G401.6 (cell line): ENCODE data around the gene BRCC3.

ENCODE experiments used
- FAIRE-seq: peaks from 2 replicates; lab custom pipeline; 2012; peaks lifted over from hg19 to GRCh38; lab: Jason Lieb, UNC

BRCC3 gene

DNA sequence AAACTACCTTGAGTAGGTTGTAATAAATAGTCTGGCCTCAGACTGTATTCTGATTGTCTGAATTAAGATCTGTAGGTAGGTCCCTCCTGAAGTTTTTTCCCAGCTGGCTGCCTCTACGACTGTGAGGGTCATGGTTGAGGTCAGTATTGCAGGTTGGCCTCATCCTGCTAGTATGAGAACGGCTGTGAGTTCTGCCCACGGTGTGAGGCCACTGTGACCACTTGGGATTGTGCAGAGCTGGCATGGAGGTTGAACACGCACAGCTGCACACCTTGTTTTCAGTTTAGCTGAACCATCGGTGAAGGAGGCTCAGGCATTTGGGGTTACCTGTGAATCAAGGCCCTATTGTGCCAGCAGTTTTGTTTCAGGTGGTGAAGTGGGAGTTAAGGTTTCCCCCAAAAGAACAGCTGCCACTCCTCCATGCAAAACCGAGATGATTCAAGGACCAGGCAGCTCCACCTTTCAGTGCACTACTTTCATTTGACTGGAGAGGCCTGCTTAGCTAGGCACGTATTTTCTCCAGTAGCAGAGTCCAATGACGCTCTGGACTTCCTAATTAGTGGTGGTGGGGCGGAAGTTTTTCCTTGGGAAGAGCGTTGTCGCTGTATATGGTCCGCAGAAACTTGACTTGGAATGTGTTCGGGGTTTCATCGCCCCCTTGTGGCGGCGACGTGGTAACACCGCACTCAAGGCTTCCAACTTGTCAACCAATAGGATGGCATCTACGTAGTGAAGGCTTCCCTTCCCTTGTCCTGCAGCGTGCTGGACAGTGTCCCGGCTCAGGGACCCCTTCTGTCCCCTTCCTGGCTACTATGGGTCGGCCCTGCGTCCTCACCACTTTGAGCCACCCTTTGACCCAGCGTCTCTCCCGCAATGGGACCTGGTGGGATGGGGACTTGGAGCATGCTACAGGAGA lies 14.2 kb upstream of the BRCC3 start:
- peak; percentile 23 for FAIRE-seq

- no peak for FAIRE-seq
Observed at GRCh38 chrX:155061760-155062159, 9.5 kb upstream of the BRCC3 start.

DNA sequence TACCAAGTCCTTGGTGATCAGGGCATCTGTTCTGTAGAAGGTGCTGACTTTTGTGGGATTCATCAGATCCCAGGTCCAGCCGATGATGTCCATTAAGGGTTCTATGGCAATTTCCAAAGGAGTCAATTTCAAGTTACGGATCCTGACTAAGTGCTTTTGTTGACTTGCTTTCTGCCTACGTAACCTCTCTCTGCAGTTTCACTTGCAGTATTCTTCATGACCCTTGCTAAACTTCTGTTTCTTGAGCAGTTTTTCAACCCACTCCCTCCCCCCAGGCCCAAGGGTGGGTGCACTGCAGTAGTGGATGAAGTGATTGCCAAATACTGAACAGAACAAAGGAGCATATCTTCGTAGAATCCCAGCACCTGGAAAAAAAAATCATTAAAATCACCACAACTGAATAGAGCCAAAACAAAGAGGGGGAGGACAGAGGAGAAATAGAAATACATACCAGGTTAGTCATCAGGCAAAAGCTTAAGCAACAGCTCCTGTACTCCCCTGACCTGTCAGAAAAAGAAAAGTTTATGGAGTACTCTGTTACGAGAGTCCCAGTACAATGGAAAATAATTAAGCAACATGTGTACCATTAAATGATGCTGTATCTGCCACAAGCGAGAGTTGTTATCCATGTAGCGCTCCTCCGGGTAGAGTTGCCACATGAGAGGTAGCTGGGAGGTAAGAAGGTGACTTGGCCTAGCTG lies 6.1 kb upstream of the BRCC3 start:
- no peak for FAIRE-seq

- no peak for FAIRE-seq
Observed at GRCh38 chrX:155068165-155068564, 3.1 kb upstream of the BRCC3 start.

DNA sequence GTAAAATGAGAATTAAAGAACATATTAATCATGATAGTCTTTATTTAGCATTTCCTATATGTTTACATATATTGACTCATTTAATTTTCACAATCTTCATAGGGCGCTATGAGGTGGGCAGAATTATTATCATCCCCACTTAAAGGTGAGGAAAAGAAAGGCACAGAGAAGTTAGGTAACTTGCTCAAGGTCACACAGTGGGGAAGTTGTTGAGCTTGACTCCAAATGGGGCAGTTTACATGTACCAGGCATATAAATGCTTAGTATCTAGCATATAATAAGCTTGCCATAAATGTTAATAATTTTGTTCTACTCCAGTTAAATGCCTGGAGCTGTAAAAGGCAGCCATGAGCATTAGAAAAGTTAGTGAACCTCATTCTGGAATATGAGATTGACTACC lies 1.9 kb upstream of the BRCC3 start:
- no peak for FAIRE-seq

- FAIRE-seq = no peak
Observed at GRCh38 chrX:155070038-155070437, 1.3 kb upstream of the BRCC3 start.

DNA sequence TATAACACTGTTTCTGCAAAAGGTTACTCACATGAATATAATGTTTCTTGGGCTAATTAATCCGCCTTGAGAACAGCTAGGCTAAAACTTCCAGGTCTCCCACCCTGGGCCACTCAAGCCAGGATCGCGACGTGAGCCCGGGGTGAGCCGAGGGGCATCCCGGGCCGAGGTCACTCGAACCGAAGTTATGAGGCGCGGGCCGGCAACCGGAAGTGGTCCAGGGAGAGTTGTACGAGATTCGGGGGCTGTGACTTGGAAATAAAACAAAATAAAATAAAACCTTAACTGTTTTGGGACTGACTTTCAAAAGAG lies 689 bp upstream of the BRCC3 start:
- FAIRE-seq = no peak

DNA sequence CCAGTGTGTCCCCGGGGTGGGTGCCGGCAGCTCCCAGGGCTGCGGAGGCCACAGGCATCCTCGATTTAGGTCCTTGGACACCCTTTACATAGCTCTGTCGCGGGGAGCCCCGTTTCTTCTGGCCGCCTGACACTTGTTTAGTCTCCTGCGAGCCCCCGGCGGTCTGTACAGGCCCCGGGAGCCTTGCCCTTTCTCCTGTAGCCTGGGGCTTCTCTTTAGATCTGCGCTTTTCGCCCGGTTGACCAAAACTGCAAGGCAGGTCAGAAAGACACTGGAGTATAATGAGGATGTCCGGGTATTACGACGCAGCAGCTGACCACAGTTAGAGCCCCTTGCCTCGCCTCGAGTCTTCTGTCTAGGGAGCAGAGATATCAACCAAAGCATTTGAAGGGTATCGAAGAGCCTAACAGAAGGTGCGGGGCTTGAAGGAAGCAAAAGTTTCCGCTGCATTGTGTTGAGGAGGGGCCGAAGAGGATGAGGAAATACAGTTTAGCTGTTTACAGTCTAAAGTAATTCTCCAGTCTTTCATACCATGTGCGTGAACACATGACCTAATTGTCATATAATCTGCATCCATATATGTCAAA lies 479 bp downstream of the BRCC3 start:
- FAIRE-seq = no peak

GRCh38 chrX:155086202-155086840 lies 15.0 kb downstream of the BRCC3 start:
- FAIRE-seq = no peak

GRCh38 chrX:155086961-155087735 lies 15.8 kb downstream of the BRCC3 start:
- no peak for FAIRE-seq

DNA sequence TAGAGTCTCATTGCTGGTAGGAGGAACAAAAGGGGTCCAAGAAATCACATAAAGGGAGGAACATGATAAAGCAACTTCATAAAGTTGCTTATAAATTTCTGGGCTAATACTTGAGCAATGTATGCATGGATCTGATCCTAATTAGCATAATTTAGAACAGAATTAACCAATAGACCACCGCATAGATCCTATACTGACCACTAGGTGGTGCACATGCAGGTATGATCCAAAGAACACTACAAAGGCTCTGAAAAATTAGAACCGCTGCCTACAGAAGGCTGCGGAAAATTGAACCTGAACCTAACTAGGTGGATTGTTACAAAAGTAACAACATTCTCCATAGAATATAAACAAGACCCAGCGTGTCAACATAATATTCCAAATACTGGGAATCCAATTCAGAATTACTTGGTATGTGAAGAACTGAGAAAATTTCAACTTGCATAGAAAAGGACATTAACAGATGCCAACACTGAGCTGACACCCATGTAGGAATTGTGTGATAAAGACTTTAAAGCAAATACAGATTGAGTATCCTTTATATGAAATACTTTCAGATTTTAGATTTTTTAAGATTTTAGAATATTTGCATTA lies 23.3 kb downstream of the BRCC3 start:
- FAIRE-seq = no peak

- FAIRE-seq = peak; percentile 37
Observed at GRCh38 chrX:155105919-155106318, 34.6 kb downstream of the BRCC3 start.

DNA sequence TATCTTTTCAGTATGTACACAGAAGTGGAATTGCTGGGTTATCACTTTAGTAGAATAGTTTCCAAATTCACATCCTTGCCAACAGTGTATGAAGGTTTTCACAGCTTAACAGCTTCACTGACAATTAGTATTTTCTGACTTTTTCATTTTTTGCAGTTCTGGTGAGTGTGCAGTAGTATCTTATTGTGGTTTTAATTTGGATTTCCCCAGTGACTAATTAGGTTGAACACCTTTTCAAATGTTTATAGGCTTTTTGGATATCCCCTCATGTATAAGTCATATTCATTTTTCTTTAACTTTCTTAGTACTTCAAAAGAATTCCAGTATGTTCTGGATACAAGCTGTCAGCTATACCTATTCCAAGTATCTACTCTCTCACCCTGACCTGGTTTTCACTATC lies 37.1 kb downstream of the BRCC3 start:
- no peak for FAIRE-seq

GRCh38 chrX:155112171-155112570 lies 40.9 kb downstream of the BRCC3 start:
- FAIRE-seq = no peak

GRCh38 chrX:155113097-155113496 lies 41.8 kb downstream of the BRCC3 start:
- no peak for FAIRE-seq

- FAIRE-seq = no peak
Observed at GRCh38 chrX:155115174-155115819, 44.0 kb downstream of the BRCC3 start.

DNA sequence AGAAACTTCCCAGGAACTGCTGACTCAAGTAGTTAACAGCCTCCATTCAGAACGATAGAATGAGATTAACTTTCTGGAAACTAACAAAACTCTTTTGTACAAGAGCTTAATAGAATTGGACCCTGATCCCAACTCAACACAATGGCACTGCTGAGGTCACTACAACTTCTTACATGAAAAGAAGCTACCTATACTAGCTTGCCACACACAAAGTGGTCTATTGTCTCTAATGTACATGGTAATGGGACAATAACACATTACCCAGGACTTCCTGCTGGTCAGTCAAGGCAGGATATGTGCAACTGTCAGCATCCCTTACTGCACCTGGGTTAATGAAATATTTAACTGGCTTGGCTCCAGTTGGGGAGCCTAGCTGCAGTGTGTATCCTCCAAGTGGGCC lies 56.2 kb downstream of the BRCC3 start:
- no peak for FAIRE-seq

GRCh38 chrX:155127940-155128339 lies 56.6 kb downstream of the BRCC3 start:
- FAIRE-seq = no peak

DNA sequence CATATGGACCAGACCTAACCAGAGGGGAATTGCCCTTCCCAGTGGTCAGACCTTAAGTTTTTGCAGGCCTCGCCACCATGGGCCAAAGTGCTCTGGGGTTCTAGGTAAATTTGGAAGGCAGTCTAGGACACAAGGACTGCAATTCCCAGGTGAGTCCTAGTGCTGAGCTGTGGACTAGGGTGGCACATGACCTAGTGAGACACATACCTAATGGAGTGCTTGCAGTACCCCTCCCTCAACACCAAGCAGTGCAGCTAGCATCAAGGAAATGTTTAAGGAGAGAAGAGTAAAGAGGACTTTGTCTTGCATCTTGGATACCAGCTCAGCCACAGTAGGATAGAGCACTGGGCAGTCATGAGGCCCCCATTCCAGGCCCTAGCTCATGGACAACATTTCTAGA lies 60.8 kb downstream of the BRCC3 start:
- no peak for FAIRE-seq

DNA sequence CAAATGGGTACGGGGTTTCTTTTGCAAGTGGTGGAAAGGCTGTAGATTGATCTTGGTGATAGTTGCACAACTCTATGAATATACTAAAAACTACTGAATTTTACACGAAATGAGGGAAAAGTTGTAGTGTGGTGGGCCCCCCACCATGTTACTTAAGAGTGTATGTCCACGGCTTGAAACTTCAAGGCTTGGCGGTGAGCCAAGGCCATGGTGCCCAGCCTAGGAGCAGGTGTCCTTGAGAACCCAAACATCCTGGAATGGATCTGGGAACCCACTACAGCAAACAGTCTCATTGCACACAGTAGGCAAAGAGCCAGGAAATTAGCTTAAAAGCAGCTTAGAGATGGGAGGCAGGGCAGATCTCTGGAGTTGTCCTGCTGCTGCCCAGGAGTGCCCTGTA lies 62.9 kb downstream of the BRCC3 start:
- FAIRE-seq = no peak

DNA sequence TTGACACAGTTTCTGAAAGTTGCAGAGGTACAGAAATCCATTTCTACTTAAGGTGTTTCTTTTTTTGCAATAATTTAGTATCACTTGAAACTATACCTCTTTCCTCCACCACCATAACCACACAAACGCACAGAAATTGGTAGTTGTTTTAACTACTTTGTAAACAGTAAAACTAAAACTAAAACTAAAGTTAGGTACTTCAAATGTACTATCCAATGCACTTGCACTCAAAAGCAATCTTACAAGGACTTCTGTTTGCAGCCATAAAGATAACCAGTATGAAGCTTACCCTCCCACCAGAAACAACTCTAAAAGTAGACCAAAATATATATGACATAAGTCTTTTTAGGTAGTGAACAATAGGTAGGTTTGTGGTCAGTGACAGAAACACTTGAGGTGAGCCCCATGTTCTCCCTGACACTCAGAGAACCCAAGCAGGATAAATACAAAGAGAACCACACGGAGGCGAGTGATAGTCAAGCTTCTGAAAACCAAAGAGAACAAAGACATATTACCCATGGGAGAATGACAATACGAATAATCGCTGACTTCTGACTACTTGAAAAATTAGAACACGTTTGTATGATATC lies 72.7 kb downstream of the BRCC3 start:
- FAIRE-seq = no peak
